Peyer's patch (tissue), 4 donors: Measurements from ENCODE around the gene SMIM23. TPM values are rescaled to one million over a fixed set of nuclear protein-coding genes. Genes with fewer than 3 reads are reported as not detected.

Source experiments
- DNase-seq, 3 donors: peaks; one replicate each; pipeline ENCODE4 v3.0.0-alpha.2; 2017 to 2019
- H3K27ac ChIP-seq, 4 donors: fragments of 200-600 bp; sonication (generic); one replicate each; pipeline ENCODE4 v1.5.1; 2016 to 2019
- H3K27me3 ChIP-seq, 2 donors: fragments of 200-600 bp; sonication (generic); one replicate each; pipeline ENCODE4 v1.5.1; 2019
- H3K36me3 ChIP-seq, 3 donors: fragments of 200-600 bp; sonication (generic); one replicate each; pipeline ENCODE4 v1.5.1; 2016 to 2019
- H3K4me1 ChIP-seq, 4 donors: fragments of 200-600 bp; sonication (generic); one replicate each; pipeline ENCODE4 v1.5.1; 2016 to 2019
- H3K4me3 ChIP-seq, 4 donors: fragments of 200-600 bp; sonication (generic); 1 replicate in 3 of 4; 2 replicates in 1 of 4; pipeline ENCODE4 v1.5.1; 2016 to 2019; ENCODE audit warnings: mild to moderate bottlenecking in 1 of 4
- H3K9me3 ChIP-seq, 4 donors: fragments of 200-600 bp; sonication (generic); one replicate each; pipeline ENCODE4 v1.5.1; 2016 to 2019; ENCODE audit warnings: mild to moderate bottlenecking in 1 of 4
- CTCF ChIP-seq, 6 experiments: fragments of 450-650 bp in 4 of 6; fragments of 200-600 bp in 2 of 6; sonication (generic) in 1 of 6; IDR thresholded peaks; one replicate each; pipeline ENCODE4 v1.5.1; 2017 to 2019; ENCODE audit warnings: antibody characterized with exemption in 6 of 6, mild to moderate bottlenecking in 3 of 6, moderate library complexity in 1 of 6
- POLR2A ChIP-seq, 2 donors: fragments of 450-650 bp; IDR thresholded peaks; one replicate each; pipeline ENCODE4 v1.5.1; 2017; ENCODE audit warnings: antibody characterized with exemption in 2 of 2, mild to moderate bottlenecking in 2 of 2, moderate library complexity in 2 of 2
- total RNA-seq, 4 donors: library from RNA; depleted of rRNA; stranded (reverse); fragments of >200 nt; gene quantifications; one replicate each; pipeline ENCODE4 v1.1.0, GENCODE V29; 2016

SMIM23 gene
- total RNA-seq, 4 donors from 2014 or later, result not detected

DNA sequence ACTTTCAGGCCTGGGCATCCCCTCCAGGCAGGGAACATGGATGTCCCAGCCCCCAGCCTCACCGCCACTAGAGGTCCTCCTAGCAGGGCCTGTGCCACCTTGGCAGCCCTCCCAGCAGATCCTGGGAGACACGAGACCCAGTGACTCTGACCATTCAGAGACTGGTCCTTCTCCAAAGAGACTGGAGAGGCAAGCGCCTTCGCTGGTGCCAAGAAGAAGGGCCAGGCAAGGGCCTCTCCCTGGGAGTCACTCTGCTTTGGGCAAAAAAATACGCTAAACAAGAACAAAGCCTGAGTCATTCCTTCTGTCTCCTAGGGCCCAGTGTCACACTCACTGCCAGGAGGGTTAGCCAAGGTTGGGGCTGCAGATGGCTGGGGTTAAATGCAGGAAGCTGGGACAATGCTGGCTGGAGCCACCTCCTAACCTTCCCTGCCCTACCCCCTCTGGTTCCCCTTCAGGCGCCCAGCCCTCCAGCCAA lies 35.3 kb upstream of the SMIM23 start:
- no peak for TF ChIP-seq POLR2A (IDR thresholded peaks at IDR 0.05)
- no peak for TF ChIP-seq CTCF (IDR thresholded peaks at IDR 0.05)
- DNase-seq, result no peak
- Histone ChIP-seq H3K4me3 (no peak overlapping the region), H3K36me3 (no peaks in the 10 kb centered on the region), H3K9me3 (no peaks in the 10 kb centered on the region), H3K4me1 (no peaks in the 10 kb centered on the region), H3K27me3 (no peaks in the 10 kb centered on the region), H3K27ac (no peak overlapping the region)

DNA sequence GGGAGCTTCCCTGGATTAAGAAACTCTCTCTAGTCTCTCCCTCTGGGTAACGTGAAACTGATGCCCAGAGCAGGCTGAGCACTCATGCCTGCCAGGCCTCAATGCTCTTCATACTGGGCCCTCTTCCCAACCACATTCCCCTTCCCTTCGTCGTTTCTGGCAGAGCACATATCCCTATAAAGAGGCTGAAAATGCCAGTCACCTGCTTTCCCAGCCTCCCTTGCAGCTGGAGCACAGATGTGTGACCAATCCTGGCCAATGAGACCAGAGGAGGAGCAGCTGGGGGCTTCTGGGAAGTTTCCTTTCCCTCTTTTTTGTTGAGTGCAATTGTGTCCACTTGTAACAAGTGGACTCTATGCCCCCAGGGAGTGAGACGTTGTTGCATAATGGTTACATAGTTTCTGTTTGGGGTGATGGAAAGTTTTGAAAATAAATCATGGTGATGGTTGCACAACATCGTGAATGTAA lies 30.2 kb upstream of the SMIM23 start:
- H3K4me1 ChIP-seq, result no peaks in the 10 kb centered on the region

GRCh38 chr5:171757853-171758535 lies 27.6 kb upstream of the SMIM23 start:
- DNase-seq, result no peak
- Histone ChIP-seq H3K36me3 (no peaks in the 10 kb centered on the region), H3K9me3 (no peaks in the 10 kb centered on the region), H3K4me3 (no peak overlapping the region), H3K27ac (no peak overlapping the region), H3K4me1 (no peaks in the 10 kb centered on the region), H3K27me3 (no peaks in the 10 kb centered on the region)
- no peak for TF ChIP-seq POLR2A (IDR thresholded peaks at IDR 0.05)
- TF ChIP-seq CTCF (IDR thresholded peaks at IDR 0.05), result no peak

More for the DNA sequence above, 30.2 kb upstream of the SMIM23 start:
- DNase-seq, result no peak
- Histone ChIP-seq H3K27me3 (no peaks in the 10 kb centered on the region), H3K4me3 (no peak overlapping the region), H3K36me3 (no peaks in the 10 kb centered on the region), H3K27ac (no peak overlapping the region), H3K9me3 (no peaks in the 10 kb centered on the region)
- no peak for TF ChIP-seq POLR2A (IDR thresholded peaks at IDR 0.05)
- no peak for TF ChIP-seq CTCF (IDR thresholded peaks at IDR 0.05)

DNA sequence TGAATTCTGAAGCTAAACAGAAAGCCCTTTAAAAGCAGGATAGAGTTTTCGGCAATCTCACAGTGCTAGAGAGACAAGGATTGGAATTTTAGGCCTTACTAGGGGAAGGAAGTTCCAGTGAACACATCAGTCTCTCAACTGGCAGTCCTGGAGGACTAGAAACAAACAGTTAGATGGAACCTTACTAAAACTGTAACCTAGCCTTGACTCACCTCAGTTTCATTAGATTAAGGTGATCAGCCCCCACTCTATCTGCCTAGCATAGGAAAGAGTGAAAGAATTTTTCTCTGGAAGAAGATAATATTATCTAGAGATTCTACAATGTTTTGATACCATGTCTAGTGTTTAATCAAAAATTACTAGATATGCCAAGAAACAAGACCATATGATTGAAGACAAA lies 25.8 kb upstream of the SMIM23 start:
- no peak for DNase-seq
- no peak for TF ChIP-seq CTCF (IDR thresholded peaks at IDR 0.05)
- no peak for TF ChIP-seq POLR2A (IDR thresholded peaks at IDR 0.05)
- Histone ChIP-seq H3K9me3 (no peaks in the 10 kb centered on the region), H3K36me3 (no peaks in the 10 kb centered on the region), H3K4me1 (no peaks in the 10 kb centered on the region), H3K27ac (no peak overlapping the region), H3K4me3 (no peak overlapping the region), H3K27me3 (no peaks in the 10 kb centered on the region)

DNA sequence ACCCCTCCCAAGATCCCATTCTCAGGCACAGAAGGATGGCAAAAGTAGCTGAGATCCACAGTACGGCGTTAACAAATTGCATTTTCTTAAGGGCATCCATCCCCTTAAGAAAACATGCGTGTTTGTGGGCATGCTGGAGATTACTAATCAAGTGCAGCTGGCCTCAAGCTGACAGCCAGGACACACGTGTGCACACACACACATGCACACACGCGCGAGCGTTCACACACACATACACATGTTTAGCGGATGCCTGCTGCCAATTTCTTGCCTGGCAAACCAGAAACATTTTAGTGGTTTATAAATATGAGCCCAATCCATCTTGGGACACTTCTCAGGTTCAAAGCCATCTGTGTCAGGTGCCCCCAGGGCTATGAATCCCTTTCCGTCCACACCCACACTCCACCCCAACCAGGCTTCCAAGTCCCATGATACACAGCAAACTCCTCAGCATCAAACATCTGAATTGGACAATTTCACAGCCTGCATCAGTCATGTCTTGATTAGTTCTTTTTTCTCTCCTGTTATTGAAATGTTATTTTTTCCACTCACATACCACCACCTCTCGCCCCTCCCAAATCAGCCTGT lies 23.5 kb upstream of the SMIM23 start:
- H3K36me3 ChIP-seq, result no peaks in the 10 kb centered on the region
- no peaks in the 10 kb centered on the region for H3K4me1 ChIP-seq
- H3K4me3 ChIP-seq, result no peak overlapping the region
- no peak overlapping the region for H3K27ac ChIP-seq
- no peak for TF ChIP-seq POLR2A (IDR thresholded peaks at IDR 0.05)
- no peak for TF ChIP-seq CTCF (IDR thresholded peaks at IDR 0.05)
- no peaks in the 10 kb centered on the region for H3K9me3 ChIP-seq
- DNase-seq, result no peak
- no peaks in the 10 kb centered on the region for H3K27me3 ChIP-seq
